Stimulated activated CD4-positive, alpha-beta T cell treated with anti-CD3 and anti-CD28 coated beads, TNF-alpha, amount 100 ng/mL, for 48 hours (primary cell): ENCODE measurements around the gene C1orf226.

Experiments
- DNase-seq, 3 donors: peaks; one replicate each; pipeline ENCODE4 v3.0.0-alpha.2; 2020; ENCODE audit warnings: low read depth in 3 of 3

C1orf226 gene

DNA sequence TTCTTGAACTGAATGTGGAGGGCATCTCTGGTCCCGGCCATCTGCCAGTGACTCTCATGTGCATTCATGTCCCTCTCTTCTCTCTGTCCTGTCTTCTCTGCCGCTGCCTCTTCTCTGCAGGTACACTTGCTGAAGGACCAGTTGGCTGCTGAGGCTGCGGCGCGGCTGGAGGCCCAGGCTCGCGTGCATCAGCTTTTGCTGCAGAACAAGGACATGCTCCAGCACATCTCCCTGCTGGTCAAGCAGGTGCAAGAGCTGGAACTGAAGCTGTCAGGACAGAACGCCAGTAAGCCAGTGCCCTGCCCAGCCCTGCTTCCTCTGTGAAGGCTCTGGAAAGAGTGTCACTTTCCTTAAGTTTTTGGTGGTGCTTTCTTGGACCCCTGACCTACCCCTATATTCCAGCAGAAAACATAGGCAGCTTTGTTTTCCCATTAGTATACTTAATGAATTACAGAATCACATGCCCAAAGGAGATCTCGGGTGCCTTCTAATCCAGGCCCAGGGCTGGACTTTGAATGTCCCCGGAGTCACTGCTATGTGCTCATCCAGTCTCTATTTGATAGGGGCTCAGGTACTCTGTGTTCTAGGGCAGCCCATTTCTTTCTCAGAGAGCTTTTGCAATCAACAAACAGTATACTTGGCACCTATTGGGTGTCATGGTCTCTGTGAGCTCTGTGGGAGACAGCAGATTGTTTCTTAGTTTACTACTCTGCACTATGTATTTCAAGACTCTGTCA is 16.1 kb upstream of the C1orf226 start:
- DNase-seq: no peak

DNA sequence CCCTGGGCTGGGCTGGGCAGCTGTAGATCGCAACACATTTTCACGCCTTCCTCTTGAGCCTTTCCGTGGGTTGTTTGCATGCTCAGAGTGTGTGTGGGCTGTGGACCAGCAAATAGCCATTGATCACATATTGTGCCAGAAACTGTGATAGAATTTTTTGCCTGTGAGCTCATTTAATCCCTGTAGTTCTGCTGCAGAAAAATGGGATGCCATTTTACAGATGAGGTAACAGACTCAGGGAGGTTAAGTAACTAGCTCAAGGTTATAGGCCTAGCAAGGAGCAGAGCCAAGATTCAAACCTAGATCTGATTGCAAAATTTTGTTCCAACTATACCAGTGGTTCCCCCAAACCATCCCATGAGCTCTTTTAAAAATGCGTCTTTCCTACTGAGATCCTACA is 15.4 kb upstream of the C1orf226 start:
- DNase-seq: no peak

GRCh38 chr1:162366671-162367070 is 14.9 kb upstream of the C1orf226 start:
- no peak for DNase-seq

- DNase-seq: no peak
Measured at GRCh38 chr1:162367073-162367472, 14.5 kb upstream of the C1orf226 start.

- no peak for DNase-seq
Measured at GRCh38 chr1:162367772-162368171, 13.8 kb upstream of the C1orf226 start.

GRCh38 chr1:162368451-162368850 is 13.1 kb upstream of the C1orf226 start:
- DNase-seq: no peak

DNA sequence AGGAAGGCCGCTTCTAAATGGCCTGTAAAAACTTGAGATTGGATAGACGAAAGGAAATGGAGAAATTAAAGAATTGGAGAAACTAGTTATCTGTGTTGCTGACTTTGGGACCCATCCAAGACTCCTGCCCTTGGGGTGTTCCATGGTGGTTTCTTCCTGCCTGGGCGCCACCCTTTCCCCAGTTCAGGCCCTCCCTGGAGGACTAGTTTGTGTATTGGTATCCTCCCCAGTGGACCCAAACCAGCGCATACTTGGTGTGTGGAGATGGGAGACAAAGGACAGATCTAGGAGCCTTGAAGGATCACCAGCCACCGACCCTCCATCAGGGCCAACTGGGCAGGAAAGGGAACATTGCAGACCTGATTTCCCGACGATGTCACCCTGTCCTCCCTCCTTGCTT is 12.0 kb upstream of the C1orf226 start:
- DNase-seq: no peak

DNA sequence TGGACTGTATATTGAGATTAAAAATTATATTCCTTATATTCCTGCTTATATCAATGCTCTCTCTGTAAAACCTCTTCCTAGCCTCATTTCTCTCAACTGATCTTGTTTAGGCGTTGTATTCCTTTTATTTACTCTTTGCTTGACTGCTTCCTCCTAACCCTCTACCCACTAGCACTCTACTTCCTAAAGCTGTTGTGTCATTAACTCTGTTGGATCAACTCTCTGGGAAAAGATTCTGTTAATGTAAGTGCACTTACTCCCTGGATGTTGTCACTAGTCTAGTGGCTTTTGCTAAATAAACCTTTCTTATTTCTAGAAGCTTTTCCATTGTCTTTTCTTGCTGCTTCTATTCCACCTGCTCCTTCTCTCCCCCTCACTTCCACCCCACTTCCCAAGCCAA is 11.4 kb upstream of the C1orf226 start:
- DNase-seq: no peak

DNA sequence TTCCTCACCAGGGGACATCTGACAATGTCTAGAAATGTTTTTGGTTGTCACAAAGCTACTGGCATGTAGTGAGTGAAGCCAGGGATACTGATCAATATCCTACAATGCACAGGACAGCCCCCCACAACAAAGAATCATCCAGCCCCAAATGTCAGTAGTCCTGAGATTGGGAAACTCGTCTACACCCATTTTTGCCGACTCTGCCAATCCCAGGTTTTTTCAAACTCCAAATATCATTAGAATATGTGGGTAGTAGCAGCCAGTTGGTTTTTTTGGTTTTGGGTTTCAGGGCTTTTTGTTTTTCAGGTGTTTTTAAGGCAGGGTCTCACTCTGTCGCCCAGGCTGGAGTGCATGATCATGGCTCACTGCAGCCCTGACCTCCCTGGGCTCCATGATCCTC is 10.8 kb upstream of the C1orf226 start:
- DNase-seq: no peak

GRCh38 chr1:162371611-162372010 is 9.9 kb upstream of the C1orf226 start:
- DNase-seq: no peak

DNA sequence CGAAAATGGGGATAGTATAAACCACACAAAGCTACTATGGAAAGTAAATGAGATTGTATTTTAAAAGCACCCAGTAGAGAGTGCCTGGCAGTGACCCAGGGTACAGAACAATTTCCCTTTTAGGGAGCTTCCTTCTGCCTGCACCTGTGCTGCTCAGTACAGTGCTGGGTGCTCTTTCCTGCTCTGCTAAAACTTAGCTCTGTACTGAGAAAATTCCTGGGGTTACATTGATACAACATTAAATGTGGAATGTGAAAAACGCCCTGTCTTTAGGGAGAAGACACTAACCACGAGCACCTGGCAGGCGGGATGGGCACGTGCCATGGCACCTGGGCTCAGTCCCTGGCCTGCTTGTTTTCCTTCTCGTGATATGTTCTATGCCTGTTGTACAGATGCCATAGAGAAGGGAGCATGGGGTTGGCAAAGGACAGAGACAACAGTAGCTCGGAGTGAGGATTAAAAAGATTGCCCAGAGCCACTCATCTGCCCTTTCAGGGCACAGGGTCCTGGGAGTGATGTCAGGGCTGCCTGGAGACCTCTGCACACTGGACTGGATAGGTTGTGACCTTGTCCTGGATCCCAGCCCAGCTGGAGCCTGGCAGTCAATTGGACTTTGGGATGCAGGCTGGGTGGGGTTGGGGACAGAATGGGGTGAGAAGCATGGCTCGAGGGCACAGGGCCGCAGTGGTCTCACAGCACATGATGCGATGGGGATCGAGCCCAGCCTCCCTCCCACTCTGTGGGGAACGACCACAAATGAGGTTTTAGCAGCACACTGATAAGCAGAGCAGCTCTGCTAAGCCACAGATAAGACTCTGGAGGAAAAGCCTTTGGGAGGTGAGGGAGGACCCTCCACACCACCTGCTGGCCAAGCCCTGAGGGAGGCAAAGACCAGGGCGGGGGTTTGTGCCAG is 9.1 kb upstream of the C1orf226 start:
- DNase-seq: no peak

- DNase-seq: no peak
Measured at GRCh38 chr1:162373072-162373427, 8.5 kb upstream of the C1orf226 start.

- no peak for DNase-seq
Measured at GRCh38 chr1:162373541-162374260, 7.8 kb upstream of the C1orf226 start.

- no peak for DNase-seq
Measured at GRCh38 chr1:162374406-162374805, 7.1 kb upstream of the C1orf226 start.

- DNase-seq: no peak
Measured at GRCh38 chr1:162375463-162375862, 6.1 kb upstream of the C1orf226 start.

- DNase-seq: no peak
Measured at GRCh38 chr1:162376691-162377090, 4.8 kb upstream of the C1orf226 start, which contains the start of gene SPATA46. SPATA46 (minus strand) TSS chr1:162376854; CDS start chr1:162376790, 64 bp downstream.

GRCh38 chr1:162380061-162380846 is 1.3 kb upstream of the C1orf226 start:
- no peak for DNase-seq

- DNase-seq: no peak
Measured at GRCh38 chr1:162381941-162382750, 618 bp downstream of the C1orf226 start.

DNA sequence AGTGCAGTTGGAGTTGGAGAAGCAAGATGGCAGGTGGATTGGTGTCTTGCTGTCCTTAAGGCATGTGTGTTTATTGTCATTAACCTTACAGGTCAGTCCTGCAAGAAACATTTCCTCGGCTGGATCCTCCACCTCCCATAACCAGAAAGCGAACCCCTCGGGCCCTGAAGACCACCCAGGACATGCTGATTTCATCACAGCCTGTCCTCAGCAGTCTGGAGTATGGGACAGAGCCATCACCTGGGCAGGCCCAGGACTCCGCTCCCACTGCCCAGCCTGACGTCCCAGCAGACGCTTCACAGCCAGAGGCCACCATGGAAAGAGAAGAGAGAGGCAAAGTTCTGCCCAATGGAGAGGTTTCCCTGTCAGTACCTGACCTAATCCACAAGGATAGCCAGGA is 1.6 kb downstream of the C1orf226 start:
- DNase-seq: no peak

GRCh38 chr1:162383516-162383915 is 2.0 kb downstream of the C1orf226 start:
- DNase-seq: no peak

- no peak for DNase-seq
Measured at GRCh38 chr1:162384116-162384515, 2.6 kb downstream of the C1orf226 start.
